Raji (cell line): ENCODE measurements around the gene TEX22.

Source experiments
- POLR2A ChIP-seq: IDR thresholded peaks from 2 replicates; pipeline ENCODE4 v1.6.1; 2011; ENCODE audit warnings: low read depth, low read length, control low read depth; ENCODE audit not compliant: insufficient read depth

The TEX22 gene

GRCh38 chr14:105408592-105408991 is 10.3 kb downstream of the TEX22 start:
- TF ChIP-seq POLR2A = no peak

DNA sequence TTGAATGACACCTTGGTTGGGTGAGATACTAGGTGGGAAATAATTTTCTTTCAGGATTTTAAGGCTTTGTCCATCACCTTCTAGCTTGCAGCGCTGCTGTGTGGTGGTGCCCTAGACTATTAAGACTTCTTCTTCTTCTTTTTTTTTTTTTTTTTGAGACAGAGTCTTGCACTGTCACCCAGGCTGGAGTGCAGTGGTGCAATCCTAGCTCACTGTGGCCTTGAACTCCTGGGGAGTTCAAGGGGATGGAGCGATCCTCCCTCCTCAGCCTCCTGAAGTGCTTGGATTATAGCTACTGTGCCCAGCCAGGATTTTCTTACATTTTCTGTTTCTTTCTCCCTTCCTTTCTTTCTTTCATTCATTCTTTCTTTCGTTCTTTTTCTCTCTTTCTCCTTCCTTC is 11.0 kb downstream of the TEX22 start:
- no peak for TF ChIP-seq POLR2A

DNA sequence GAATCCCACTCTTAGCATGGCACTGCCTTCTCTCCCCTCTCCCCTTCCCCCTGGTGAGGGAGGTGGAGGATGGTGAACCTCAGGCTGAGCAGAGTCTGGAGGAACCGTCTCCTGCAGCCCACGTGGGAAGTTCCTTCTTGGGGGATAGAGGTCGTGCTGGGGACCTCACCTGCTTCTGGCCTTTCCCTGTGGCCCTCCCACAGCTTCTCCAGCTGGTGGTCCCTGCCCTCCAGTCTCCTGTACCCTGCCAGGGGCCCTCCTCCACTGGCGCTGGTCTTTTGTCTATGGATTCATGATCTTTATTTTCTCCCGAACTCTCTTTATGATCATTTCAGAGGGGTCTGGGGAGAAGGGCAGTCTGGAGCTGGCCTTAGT is 12.3 kb downstream of the TEX22 start:
- no peak for TF ChIP-seq POLR2A

GRCh38 chr14:105411017-105411941 is 12.9 kb downstream of the TEX22 start:
- TF ChIP-seq POLR2A = no peak

DNA sequence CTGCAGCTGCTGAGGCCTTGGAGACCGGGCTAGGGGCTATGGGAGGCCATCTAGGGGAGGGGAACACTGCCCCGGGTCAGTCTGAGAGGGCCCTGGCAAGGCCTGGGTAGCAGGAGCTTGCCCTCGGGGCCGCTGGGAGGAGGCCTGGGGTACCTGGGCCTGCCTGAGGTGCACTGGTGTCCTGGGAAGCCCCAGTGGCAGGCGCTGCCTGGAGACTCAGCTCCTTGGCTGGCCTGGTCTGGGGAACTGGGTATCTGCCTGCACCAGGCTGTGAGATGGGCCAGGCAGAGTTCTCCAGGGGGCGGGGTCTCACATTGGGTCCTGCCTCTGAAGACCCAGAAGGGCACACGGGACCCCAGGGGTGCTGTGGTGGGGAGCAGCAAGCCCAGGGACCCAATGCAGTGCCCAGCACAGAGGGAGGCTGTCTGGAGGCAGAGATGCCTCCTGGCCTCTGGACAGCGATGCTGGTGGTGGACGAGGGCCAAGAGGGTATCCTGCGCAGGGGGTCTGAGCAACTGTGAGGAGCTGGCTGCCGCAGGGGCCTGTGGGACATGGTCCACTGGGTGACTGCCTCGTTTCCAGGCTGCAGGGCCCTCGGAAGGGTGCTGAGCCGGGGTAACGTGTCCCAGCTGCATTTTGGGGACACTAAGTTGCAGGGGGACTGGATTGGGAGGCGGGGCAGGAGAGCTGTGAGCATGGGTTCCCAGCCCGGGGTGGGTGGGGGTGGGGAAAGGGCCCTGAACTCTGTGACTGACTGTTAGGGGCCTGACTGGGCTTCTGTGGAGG is 13.8 kb downstream of the TEX22 start:
- no peak for TF ChIP-seq POLR2A

- TF ChIP-seq POLR2A = 0 out of 2 replicates have a peak, but pooled peaks have one; percentile 2
Measured at GRCh38 chr14:105412771-105413543, 14.6 kb downstream of the TEX22 start.

DNA sequence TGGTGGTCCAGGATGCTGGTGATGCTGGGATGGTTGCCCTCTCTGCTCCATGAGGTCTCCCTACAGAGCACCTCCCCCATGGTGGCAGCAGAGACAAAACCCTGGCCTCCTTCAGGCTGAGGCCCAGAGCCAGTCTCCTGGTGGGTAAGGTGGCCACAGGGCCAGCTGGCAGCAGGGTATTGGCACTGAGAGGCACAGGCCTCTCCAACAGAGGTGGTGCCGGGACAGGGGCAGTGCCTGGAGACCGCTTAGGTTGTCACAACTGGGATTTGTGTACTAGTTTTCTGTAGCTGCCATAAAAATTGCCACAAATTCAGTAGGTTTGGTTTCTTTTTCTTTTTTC is 15.2 kb downstream of the TEX22 start:
- no peak for TF ChIP-seq POLR2A

GRCh38 chr14:105414456-105415371 is 16.4 kb downstream of the TEX22 start:
- no peak; the same call in 1 of the 2 replicates for TF ChIP-seq POLR2A

DNA sequence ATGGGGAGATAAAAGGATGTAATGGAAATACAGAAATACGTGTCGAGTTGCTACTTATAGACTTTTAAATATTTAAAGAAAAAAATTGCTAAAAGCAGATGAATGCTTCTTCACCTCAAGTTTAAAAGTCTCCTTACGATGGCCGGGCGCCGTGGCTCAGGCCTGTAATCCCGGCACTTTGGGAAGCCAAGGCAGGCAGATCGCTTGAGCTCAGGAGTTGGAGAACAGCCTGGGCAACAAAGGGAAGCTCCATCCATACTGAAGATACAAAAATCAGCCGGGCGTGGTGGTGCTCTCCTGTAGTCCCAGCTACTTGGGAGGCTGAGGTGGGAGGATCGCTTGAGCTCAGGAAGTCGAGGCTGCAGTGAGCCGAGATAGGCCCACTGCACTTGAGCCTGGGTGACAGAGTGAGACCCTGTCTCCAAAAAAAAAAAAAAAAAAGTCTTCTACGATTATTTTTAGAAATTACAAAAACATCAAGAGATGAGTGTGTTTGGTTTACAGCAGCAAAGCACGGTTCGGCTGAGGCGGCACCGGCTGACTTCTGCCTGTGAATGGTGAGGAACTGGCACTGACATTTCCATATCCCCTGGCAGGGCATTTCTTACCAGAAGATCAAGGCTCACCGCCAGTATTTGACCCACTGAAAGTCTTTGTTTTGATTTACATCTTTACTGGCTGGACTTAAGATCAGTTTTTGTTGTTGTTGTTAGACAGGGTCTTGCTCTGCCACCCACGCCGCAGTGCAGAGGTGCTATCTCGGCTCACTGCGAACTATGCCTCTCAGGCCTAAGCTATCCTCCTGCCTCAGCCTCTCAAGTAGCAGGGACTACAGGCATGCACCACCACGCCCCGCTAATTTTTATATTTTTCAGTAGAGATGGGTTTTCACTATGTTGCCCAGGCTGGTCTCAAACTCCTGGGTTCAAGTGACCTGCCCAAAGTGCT is 17.4 kb downstream of the TEX22 start:
- TF ChIP-seq POLR2A = no peak

GRCh38 chr14:105416671-105417070 is 18.3 kb downstream of the TEX22 start:
- TF ChIP-seq POLR2A = no peak

- no peak for TF ChIP-seq POLR2A
Measured at GRCh38 chr14:105417690-105418121, 19.4 kb downstream of the TEX22 start.

DNA sequence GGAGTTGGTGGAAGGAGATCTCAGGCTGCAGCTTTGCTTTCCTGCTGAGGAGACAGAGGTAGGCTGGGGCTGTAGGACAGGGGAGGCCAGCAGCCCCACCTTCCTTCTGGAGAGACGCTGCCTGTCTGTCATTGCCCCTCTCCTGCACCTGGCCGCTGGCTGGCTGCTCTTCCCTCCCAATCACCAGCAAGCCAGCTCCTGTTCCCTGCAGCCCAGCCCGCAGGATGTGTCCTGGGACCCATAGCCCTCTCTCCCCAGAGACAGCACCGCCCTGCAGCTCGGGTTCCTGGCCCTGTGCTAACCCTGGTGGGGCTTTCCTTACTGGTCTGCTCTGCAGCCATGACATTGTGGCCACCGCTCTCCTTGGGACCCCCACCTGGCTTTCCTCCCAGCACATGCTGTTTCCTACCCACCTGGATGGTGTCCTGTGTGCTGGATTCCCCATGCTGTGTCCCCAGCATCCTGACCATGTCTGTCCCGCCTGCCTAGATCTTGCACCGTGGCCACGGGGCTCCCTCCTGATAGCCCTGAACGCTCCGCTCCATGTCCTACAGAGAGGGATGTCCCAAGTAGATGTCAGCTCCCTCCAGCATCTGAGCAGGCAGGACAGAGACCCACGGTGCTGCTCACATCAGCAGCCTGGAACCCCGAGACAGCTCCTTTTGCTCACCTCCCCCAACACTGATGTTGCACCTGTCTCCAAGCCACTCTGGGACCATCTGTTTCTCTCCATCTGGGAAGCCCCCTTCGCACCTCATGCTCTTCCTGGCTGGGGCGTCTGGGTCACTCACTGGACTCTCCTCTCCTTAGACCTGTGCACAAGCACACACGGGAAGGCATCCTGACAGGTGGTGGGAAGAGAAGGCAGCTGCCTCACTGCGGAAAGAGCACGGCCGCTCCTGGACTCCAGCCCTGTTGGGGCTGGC is 20.2 kb downstream of the TEX22 start:
- no peak for TF ChIP-seq POLR2A
